Testis (tissue), 3 donors: ENCODE results near the gene FAM169A. TPM values are rescaled to one million over a fixed set of nuclear protein-coding genes. Genes with fewer than 3 reads are reported as not detected.

Experiments
- DNase-seq: peaks from one replicate; pipeline ENCODE4 v3.0.0-alpha.2; 2019
- H3K27ac ChIP-seq, 2 donors: fragments of 200-600 bp; sonication (generic); one replicate each; pipeline ENCODE4 v1.5.1; 2019
- H3K27me3 ChIP-seq: fragments of 200-600 bp; sonication (generic); one replicate; pipeline ENCODE4 v1.5.1; 2019
- H3K36me3 ChIP-seq: fragments of 200-600 bp; sonication (generic); one replicate; pipeline ENCODE4 v1.5.1; 2017; ENCODE audit warnings: low read depth; ENCODE audit errors: missing control alignments
- H3K4me1 ChIP-seq: fragments of 200-600 bp; sonication (generic); one replicate; pipeline ENCODE4 v1.5.1; 2019
- H3K4me3 ChIP-seq, 2 donors: fragments of 200-600 bp; sonication (generic); one replicate each; pipeline ENCODE4 v1.5.1; 2017 to 2019
- H3K9me3 ChIP-seq: fragments of 200-600 bp; sonication (generic); one replicate; pipeline ENCODE4 v1.5.1; 2017
- CTCF ChIP-seq, 3 experiments: fragments of 450-650 bp in 2 of 3; fragments of 200-600 bp in 1 of 3; sonication (generic) in 1 of 3; IDR thresholded peaks; one replicate each; pipeline ENCODE4 v1.5.1; 2016 to 2019; ENCODE audit warnings: antibody characterized with exemption in 3 of 3, mild to moderate bottlenecking in 2 of 3, moderate library complexity in 1 of 3
- POLR2A ChIP-seq: fragments of 450-650 bp; IDR thresholded peaks from one replicate; pipeline ENCODE4 v1.6.1; 2017; ENCODE audit warnings: antibody characterized with exemption, mild to moderate bottlenecking, moderate library complexity
- WGBS, 2 donors: methylation state at CpG; one replicate each; pipeline ENCODE4 v1.1.5; 2018; 5-methylcytosine and 5-hydroxymethylcytosine counted together
- intact Hi-C: fragments of 100-400 bp; cut with DNase I; formaldehyde crosslinking; loops from one replicate; pipeline ENCODE4 v1.15.1; 2023; ENCODE audit warnings: low total_unique reads
- polyA plus RNA-seq: library from polyadenylated mRNA; stranded (reverse); fragments of 350-450 nt; fragmentation: Illumina TruSeq; extraction: RNeasy Lipid Tissue Mini Kit (QIAGEN cat#74804); gene quantifications from one replicate; pipeline ENCODE4 v1.2.3, GENCODE V29; 2014; ENCODE audit warnings: low read depth, low replicate concordance; ENCODE audit not compliant: insufficient read depth
- total RNA-seq, 2 donors: library from RNA; depleted of rRNA; stranded (reverse); fragments of >200 nt; gene quantifications; one replicate each; pipeline ENCODE4 v1.2.3, GENCODE V29; 2016

FAM169A gene
- total and polyA plus RNA-seq, 3 donors from 2014 or later, result 25.1 to 69.2 (median 58.6) TPM

- no peak for DNase-seq
- TF ChIP-seq POLR2A, result no peak
- TF ChIP-seq CTCF (IDR thresholded peaks at IDR 0.05), result no peak
- no peaks in the 10 kb centered on the region for H3K9me3 ChIP-seq
- intact Hi-C loops, result no loop called here
- H3K27me3 ChIP-seq, result no peaks in the 10 kb centered on the region
- WGBS, 2 donors, result 83 to 88% methylated on average over 2 of the region's 2 CpGs
- H3K4me1 ChIP-seq, result no peaks in the 10 kb centered on the region
- H3K4me3 ChIP-seq, result no peak overlapping the region
- no peaks in the 10 kb centered on the region for H3K36me3 ChIP-seq
- no peak overlapping the region for H3K27ac ChIP-seq
Measured at GRCh38 chr5:74778609-74779008, 87.6 kb downstream of the FAM169A start.

GRCh38 chr5:74772359-74772758 lies 93.8 kb downstream of the FAM169A start:
- WGBS, 2 donors, result 68 to 74% methylated on average over 7 of the region's 7 CpGs
- DNase-seq, result no peak

GRCh38 chr5:74767579-74767913 lies 98.6 kb downstream of the FAM169A start:
- Histone ChIP-seq H3K4me3 (peak overlapping the region; percentile 90 to 98), H3K4me1 (peaks cover 18% of the 10 kb centered on the region), H3K36me3 (no peaks in the 10 kb centered on the region), H3K27me3 (no peaks in the 10 kb centered on the region), H3K9me3 (no peaks in the 10 kb centered on the region), H3K27ac (peak overlapping the region; percentile 82)
- WGBS, 2 donors, result 0 to 2% methylated on average over 9 of the region's 9 CpGs
- DNase-seq, result peak; percentile 61
- intact Hi-C loops, result no loop called here
- TF ChIP-seq POLR2A (no peak), CTCF (IDR thresholded peaks at IDR 0.05) (no peak)

More at GRCh38 chr5:74772359-74772758, 93.8 kb downstream of the FAM169A start:
- Histone ChIP-seq H3K27me3 (no peaks in the 10 kb centered on the region), H3K36me3 (no peaks in the 10 kb centered on the region), H3K9me3 (no peaks in the 10 kb centered on the region), H3K27ac (no peak overlapping the region), H3K4me1 (no peaks in the 10 kb centered on the region), H3K4me3 (no peak overlapping the region)
- TF ChIP-seq POLR2A (no peak), CTCF (IDR thresholded peaks at IDR 0.05) (no peak)
- intact Hi-C loops, result no loop called here

GRCh38 chr5:74766849-74767578 lies 99.2 kb downstream of the FAM169A start, which contains the start of the genes GFM2 and NSA2:
TSS of gene GFM2 (minus strand) at chr5:74767117. CDS start at chr5:74763742, 3,375 bp downstream.
TSS of gene NSA2 (plus strand) at chr5:74767249. CDS start at chr5:74767361, 112 bp downstream.
- Histone ChIP-seq H3K9me3 (no peaks in the 10 kb centered on the region), H3K36me3 (no peaks in the 10 kb centered on the region), H3K27me3 (no peaks in the 10 kb centered on the region), H3K4me3 (peak within 1 kb of the TSS; percentile 90 to 98), H3K27ac (peak within 1 kb of the TSS; percentile 82), H3K4me1 (peaks cover 18% of the 10 kb centered on the region)
- intact Hi-C loops, result no loop called here
- peak; percentile 96 for DNase-seq
- no peak for TF ChIP-seq POLR2A
- TF ChIP-seq CTCF (IDR thresholded peaks at IDR 0.05), result no peak
- WGBS, 2 donors, result 0% methylated on average over 27 to 54 of the region's 54 CpGs

- peak; percentile 47 to 63 (median 49) for TF ChIP-seq CTCF (IDR thresholded peaks at IDR 0.05)
- no peak for TF ChIP-seq POLR2A
- DNase-seq, result no peak
- peaks cover 18% of the 10 kb centered on the region for H3K4me1 ChIP-seq
- WGBS, 2 donors, result 0% methylated on average over 10 of the region's 10 CpGs
- no peaks in the 10 kb centered on the region for H3K27me3 ChIP-seq
- H3K4me3 ChIP-seq, result peak overlapping the region; percentile 90 to 98
- H3K27ac ChIP-seq, result peak overlapping the region; percentile 82
- intact Hi-C loops, result no loop called here
- no peaks in the 10 kb centered on the region for H3K36me3 ChIP-seq
- no peaks in the 10 kb centered on the region for H3K9me3 ChIP-seq
Measured at GRCh38 chr5:74766418-74766848, 99.8 kb downstream of the FAM169A start.
